ENCODE data around the gene RAB28.
A peak's percentile ranks its signal among the peaks of the same experiment; 100 is the strongest.

Gene RAB28

DNA sequence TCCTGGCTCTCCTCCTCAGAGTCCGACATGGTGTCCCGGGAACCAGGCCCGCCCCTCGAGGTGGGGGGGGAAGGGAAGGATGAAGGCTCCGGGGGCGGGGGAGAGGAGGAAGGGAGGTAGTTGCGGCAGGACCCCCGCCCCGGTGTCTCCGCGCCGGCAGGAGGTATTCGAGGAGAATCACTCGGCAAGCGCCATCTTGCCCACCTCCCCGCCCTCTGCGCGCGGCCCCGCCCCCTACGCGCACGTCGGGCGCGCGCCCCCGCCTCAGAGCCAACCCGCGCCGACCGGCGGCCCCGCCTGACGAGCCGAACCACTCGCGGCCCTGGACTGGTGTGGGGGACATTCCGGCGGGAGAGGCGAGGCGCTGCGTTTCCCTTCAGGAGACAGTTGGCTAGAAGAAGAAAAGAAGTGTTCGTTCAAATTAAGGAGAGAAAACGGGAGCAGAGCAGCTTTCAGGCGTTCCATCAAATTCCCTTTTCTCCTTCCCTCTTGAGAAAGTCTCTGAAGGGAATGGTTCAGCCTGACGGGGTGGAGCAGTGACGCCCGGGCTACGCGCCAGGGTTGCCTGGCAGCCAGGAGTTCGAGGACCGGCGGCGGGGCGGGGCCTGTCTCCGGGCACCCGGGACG, at the start of gene RAB28:
Gene RAB28, minus strand, starts transcription at position 219 of the 627 bp plus-strand sequence.
- Histone ChIP-seq H3K4me1 (ENCODE audit: insufficient read depth, low read length, poor library complexity, severe bottlenecking) (peaks cover 40% of the 10 kb centered on the region), H3K9me3 (ENCODE audit: insufficient read depth, low read depth, low read length) (no peaks in the 10 kb centered on the region), H3K79me2 (ENCODE audit: insufficient read depth, low read length) (peaks cover 47% of the 10 kb centered on the region), H3F3A (ENCODE audit: low read depth) (no peaks in the 10 kb centered on the region; the same call in 1 of the 2 replicates), H3K36me3 (ENCODE audit: insufficient read depth, low read length) (no peaks in the 10 kb centered on the region), H3K4me2 (ENCODE audit: low read depth, low read length, poor library complexity, severe bottlenecking) (peak within 1 kb of the TSS; percentile 100), H4K20me1 (ENCODE audit: insufficient read depth, low read length, poor library complexity, severe bottlenecking) (peaks cover 34% of the 10 kb centered on the region), H3K9ac (ENCODE audit: low read depth, low read length, poor library complexity, severe bottlenecking) (peak within 1 kb of the TSS; percentile 69), H3K27me3 (ENCODE audit: insufficient read depth, low read length, poor library complexity, severe bottlenecking) (no peaks in the 10 kb centered on the region), H3K9me2 (replicated peaks; ENCODE audit: low read depth, low read length) (no peaks in the 10 kb centered on the region), H2AFZ (ENCODE audit: low read length) (peak within 1 kb of the TSS; percentile 80), H3K4me3 (ENCODE audit: low read length, poor library complexity, severe bottlenecking) (peak within 1 kb of the TSS; percentile 98)
- no peak for TF ChIP-seq CTCF (conservative IDR thresholded peaks at IDR 0.05; ENCODE audit: low read length)
- TF ChIP-seq EZH2phosphoT487 (IDR thresholded peaks at IDR 0.05; ENCODE audit: borderline replicate concordance): no peak

- Histone ChIP-seq H3K27me3 (ENCODE audit: insufficient read depth, low read length, poor library complexity, severe bottlenecking) (no peaks in the 10 kb centered on the region), H2AFZ (ENCODE audit: low read length) (no peak overlapping the region), H3K9me3 (ENCODE audit: insufficient read depth, low read depth, low read length) (no peaks in the 10 kb centered on the region), H3K4me1 (ENCODE audit: insufficient read depth, low read length, poor library complexity, severe bottlenecking) (no peaks in the 10 kb centered on the region), H3K9ac (ENCODE audit: low read depth, low read length, poor library complexity, severe bottlenecking) (no peak overlapping the region), H3K9me2 (replicated peaks; ENCODE audit: low read depth, low read length) (no peaks in the 10 kb centered on the region), H3K36me3 (ENCODE audit: insufficient read depth, low read length) (no peaks in the 10 kb centered on the region), H3K4me3 (ENCODE audit: low read length, poor library complexity, severe bottlenecking) (no peak overlapping the region), H3K4me2 (ENCODE audit: low read depth, low read length, poor library complexity, severe bottlenecking) (no peak overlapping the region), H4K20me1 (ENCODE audit: insufficient read depth, low read length, poor library complexity, severe bottlenecking) (no peaks in the 10 kb centered on the region), H3K79me2 (ENCODE audit: insufficient read depth, low read length) (no peaks in the 10 kb centered on the region), H3F3A (ENCODE audit: low read depth) (no peaks in the 10 kb centered on the region)
- TF ChIP-seq CTCF (conservative IDR thresholded peaks at IDR 0.05; ENCODE audit: low read length) (no peak), EZH2phosphoT487 (IDR thresholded peaks at IDR 0.05; ENCODE audit: borderline replicate concordance) (no peak)
These were observed 47.5 kb upstream of the RAB28 start for GRCh38 chr4:13531625-13531998.

DNA sequence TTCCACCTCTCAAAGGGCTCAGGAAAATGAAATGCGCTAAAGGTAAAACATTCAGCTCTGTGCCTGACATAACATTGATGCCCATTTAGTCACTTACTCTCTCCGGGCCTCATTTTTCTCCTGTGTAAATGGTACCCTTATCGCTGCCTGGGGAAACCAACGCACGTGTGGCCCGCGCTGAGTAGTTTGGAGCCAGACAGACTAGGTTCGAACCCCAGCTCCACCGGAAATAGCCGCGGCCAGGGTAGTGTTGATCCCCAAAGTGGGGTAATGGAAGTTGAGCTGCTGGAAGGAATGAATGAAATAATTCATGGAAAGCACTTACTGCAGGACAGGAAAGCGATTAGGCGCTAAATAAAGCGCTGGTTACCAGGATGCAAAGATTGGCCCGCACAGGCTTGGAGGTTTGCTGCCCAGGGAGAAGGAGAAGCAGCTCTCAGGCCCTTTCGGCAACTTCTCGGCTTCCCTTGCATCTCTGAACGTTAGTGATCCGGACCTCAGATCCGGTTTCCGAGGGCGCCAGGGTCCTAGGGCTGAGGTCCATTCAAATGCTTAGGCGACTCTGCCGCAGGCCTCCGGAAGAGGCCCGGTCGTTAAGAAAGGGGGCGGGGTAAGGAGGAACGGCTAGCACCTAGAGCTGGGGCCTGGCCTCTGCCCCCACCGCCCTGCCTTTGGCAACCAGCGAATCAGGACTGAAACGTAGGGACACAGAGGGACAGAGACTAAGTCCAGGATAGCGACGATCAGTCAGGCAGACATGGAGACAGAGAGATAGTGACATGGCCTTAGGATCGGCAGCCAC, 46.9 kb upstream of the RAB28 start:
- no peak for TF ChIP-seq EZH2phosphoT487 (IDR thresholded peaks at IDR 0.05; ENCODE audit: borderline replicate concordance)
- no peak for TF ChIP-seq CTCF (conservative IDR thresholded peaks at IDR 0.05; ENCODE audit: low read length)
- Histone ChIP-seq H3K4me1 (ENCODE audit: insufficient read depth, low read length, poor library complexity, severe bottlenecking) (no peaks in the 10 kb centered on the region), H4K20me1 (ENCODE audit: insufficient read depth, low read length, poor library complexity, severe bottlenecking) (no peaks in the 10 kb centered on the region), H2AFZ (ENCODE audit: low read length) (no peak overlapping the region), H3K9ac (ENCODE audit: low read depth, low read length, poor library complexity, severe bottlenecking) (no peak overlapping the region), H3K27me3 (ENCODE audit: insufficient read depth, low read length, poor library complexity, severe bottlenecking) (no peaks in the 10 kb centered on the region), H3F3A (ENCODE audit: low read depth) (no peaks in the 10 kb centered on the region), H3K9me2 (replicated peaks; ENCODE audit: low read depth, low read length) (no peaks in the 10 kb centered on the region), H3K9me3 (ENCODE audit: insufficient read depth, low read depth, low read length) (no peaks in the 10 kb centered on the region), H3K4me2 (ENCODE audit: low read depth, low read length, poor library complexity, severe bottlenecking) (no peak overlapping the region), H3K36me3 (ENCODE audit: insufficient read depth, low read length) (no peaks in the 10 kb centered on the region), H3K4me3 (ENCODE audit: low read length, poor library complexity, severe bottlenecking) (no peak overlapping the region), H3K79me2 (ENCODE audit: insufficient read depth, low read length) (no peaks in the 10 kb centered on the region)

All from Loucy (cell line).